ENCODE results near the gene TRMT1.

- TF ChIP-seq POLR2A (IDR thresholded peaks at IDR 0.05; ENCODE audit: low read length), result no peak
- no peak for TF ChIP-seq GATA1 (IDR thresholded peaks at IDR 0.05; ENCODE audit: low read depth, low read length)
Measured at GRCh38 chr19:13083627-13084026, 32.9 kb downstream of the TRMT1 start.

Data from erythroblast (primary cell).